HUES6 (cell line): ENCODE results near the gene KRT78.
A peak's percentile ranks its signal among the peaks of the same experiment; 100 is the strongest.

ENCODE experiments used
- H3K27ac ChIP-seq: 2 replicates; pipeline ENCODE4 v1.7.0; 2013; ENCODE audit warnings: low read depth, mild to moderate bottlenecking, low read length, inconsistent platforms
- H3K27me3 ChIP-seq: 2 replicates; pipeline ENCODE4 v1.6.1; 2013; ENCODE audit warnings: low read length; ENCODE audit not compliant: control insufficient read depth, insufficient read depth
- H3K36me3 ChIP-seq: 2 replicates; pipeline ENCODE4 v1.6.1; 2013; ENCODE audit warnings: low read length; ENCODE audit not compliant: control insufficient read depth, insufficient read depth
- H3K4me1 ChIP-seq: 2 replicates; pipeline ENCODE4 v1.6.1; 2013; ENCODE audit warnings: low read length; ENCODE audit not compliant: control insufficient read depth, insufficient read depth
- H3K4me3 ChIP-seq: 2 replicates; pipeline ENCODE4 v1.5.1; 2013; ENCODE audit warnings: low read depth, low read length
- H3K9ac ChIP-seq: one replicate; pipeline ENCODE4 v1.6.1; 2013; ENCODE audit warnings: mild to moderate bottlenecking, low read length
- H3K9me3 ChIP-seq: 2 replicates; pipeline ENCODE4 v1.6.1; 2013; ENCODE audit warnings: low read depth, low read length; ENCODE audit not compliant: control insufficient read depth, insufficient read depth

KRT78 gene

GRCh38 chr12:52879394-52880351, 30.9 kb upstream of the KRT78 start:
- no peak overlapping the region for H3K9ac ChIP-seq
- H3K9me3 ChIP-seq = no peaks in the 10 kb centered on the region
- peak overlapping the region; percentile 44 for H3K4me3 ChIP-seq
- no peaks in the 10 kb centered on the region for H3K36me3 ChIP-seq
- peaks cover 5% of the 10 kb centered on the region; the same call in 1 of the 2 replicates for H3K27me3 ChIP-seq
- peaks cover 16% of the 10 kb centered on the region for H3K4me1 ChIP-seq
- no peak overlapping the region for H3K27ac ChIP-seq

GRCh38 chr12:52878507-52879393, 30.0 kb upstream of the KRT78 start:
- no peaks in the 10 kb centered on the region for H3K36me3 ChIP-seq
- H3K4me3 ChIP-seq = peak overlapping the region; percentile 44
- H3K4me1 ChIP-seq = peaks cover 20% of the 10 kb centered on the region
- H3K9me3 ChIP-seq = no peaks in the 10 kb centered on the region
- H3K9ac ChIP-seq = no peak overlapping the region
- H3K27me3 ChIP-seq = peaks cover 12% of the 10 kb centered on the region
- H3K27ac ChIP-seq = no peak overlapping the region

GRCh38 chr12:52877242-52877641, 28.4 kb upstream of the KRT78 start:
- Histone ChIP-seq H3K27me3 (peaks cover 26% of the 10 kb centered on the region), H3K36me3 (no peaks in the 10 kb centered on the region), H3K4me3 (no peak overlapping the region), H3K9me3 (no peaks in the 10 kb centered on the region), H3K4me1 (peaks cover 23% of the 10 kb centered on the region), H3K9ac (no peak overlapping the region), H3K27ac (no peak overlapping the region)

GRCh38 chr12:52876372-52876771, 27.6 kb upstream of the KRT78 start:
- no peaks in the 10 kb centered on the region for H3K36me3 ChIP-seq
- H3K27ac ChIP-seq = no peak overlapping the region
- H3K4me1 ChIP-seq = peaks cover 26% of the 10 kb centered on the region
- H3K4me3 ChIP-seq = no peak overlapping the region
- no peak overlapping the region for H3K9ac ChIP-seq
- no peaks in the 10 kb centered on the region for H3K9me3 ChIP-seq
- H3K27me3 ChIP-seq = peaks cover 26% of the 10 kb centered on the region

GRCh38 chr12:52874573-52875435, 26.0 kb upstream of the KRT78 start:
- peaks cover 26% of the 10 kb centered on the region for H3K27me3 ChIP-seq
- H3K9me3 ChIP-seq = no peaks in the 10 kb centered on the region
- H3K4me1 ChIP-seq = peaks cover 34% of the 10 kb centered on the region
- H3K9ac ChIP-seq = peak overlapping the region; percentile 34
- H3K36me3 ChIP-seq = no peaks in the 10 kb centered on the region
- H3K27ac ChIP-seq = no peak overlapping the region
- H3K4me3 ChIP-seq = peak overlapping the region; percentile 53

GRCh38 chr12:52873832-52874572, 25.2 kb upstream of the KRT78 start:
- H3K9me3 ChIP-seq = no peaks in the 10 kb centered on the region
- no peaks in the 10 kb centered on the region for H3K36me3 ChIP-seq
- peak overlapping the region; percentile 75 for H3K9ac ChIP-seq
- peak overlapping the region; percentile 63 for H3K4me3 ChIP-seq
- H3K4me1 ChIP-seq = peaks cover 31% of the 10 kb centered on the region
- H3K27me3 ChIP-seq = peaks cover 28% of the 10 kb centered on the region
- no peak overlapping the region for H3K27ac ChIP-seq

- no peak overlapping the region for H3K9ac ChIP-seq
- no peaks in the 10 kb centered on the region for H3K9me3 ChIP-seq
- H3K4me3 ChIP-seq = peak overlapping the region; percentile 63
- H3K4me1 ChIP-seq = peaks cover 25% of the 10 kb centered on the region
- no peaks in the 10 kb centered on the region for H3K36me3 ChIP-seq
- H3K27ac ChIP-seq = no peak overlapping the region
- peaks cover 25% of the 10 kb centered on the region for H3K27me3 ChIP-seq
These were observed 24.7 kb upstream of the KRT78 start for GRCh38 chr12:52873513-52873831.

- Histone ChIP-seq H3K9ac (no peak overlapping the region), H3K27ac (no peak overlapping the region), H3K4me3 (no peak overlapping the region), H3K36me3 (no peaks in the 10 kb centered on the region), H3K27me3 (peaks cover 25% of the 10 kb centered on the region), H3K9me3 (no peaks in the 10 kb centered on the region), H3K4me1 (peaks cover 25% of the 10 kb centered on the region)
These were observed 24.0 kb upstream of the KRT78 start for GRCh38 chr12:52872644-52873389.

- Histone ChIP-seq H3K27ac (no peak overlapping the region), H3K4me1 (peaks cover 21% of the 10 kb centered on the region), H3K4me3 (no peak overlapping the region), H3K9me3 (no peaks in the 10 kb centered on the region), H3K9ac (no peak overlapping the region), H3K27me3 (peaks cover 25% of the 10 kb centered on the region), H3K36me3 (no peaks in the 10 kb centered on the region)
These were observed 22.7 kb upstream of the KRT78 start for GRCh38 chr12:52871291-52872039.
